GM18526 (cell line): ENCODE results near the gene SSC5D.

Source experiments
- POLR2A ChIP-seq: IDR thresholded peaks from 3 replicates; pipeline ENCODE4 v1.6.1; 2011; ENCODE audit not compliant: insufficient read length; ENCODE audit errors: extremely low read depth

The SSC5D gene

DNA sequence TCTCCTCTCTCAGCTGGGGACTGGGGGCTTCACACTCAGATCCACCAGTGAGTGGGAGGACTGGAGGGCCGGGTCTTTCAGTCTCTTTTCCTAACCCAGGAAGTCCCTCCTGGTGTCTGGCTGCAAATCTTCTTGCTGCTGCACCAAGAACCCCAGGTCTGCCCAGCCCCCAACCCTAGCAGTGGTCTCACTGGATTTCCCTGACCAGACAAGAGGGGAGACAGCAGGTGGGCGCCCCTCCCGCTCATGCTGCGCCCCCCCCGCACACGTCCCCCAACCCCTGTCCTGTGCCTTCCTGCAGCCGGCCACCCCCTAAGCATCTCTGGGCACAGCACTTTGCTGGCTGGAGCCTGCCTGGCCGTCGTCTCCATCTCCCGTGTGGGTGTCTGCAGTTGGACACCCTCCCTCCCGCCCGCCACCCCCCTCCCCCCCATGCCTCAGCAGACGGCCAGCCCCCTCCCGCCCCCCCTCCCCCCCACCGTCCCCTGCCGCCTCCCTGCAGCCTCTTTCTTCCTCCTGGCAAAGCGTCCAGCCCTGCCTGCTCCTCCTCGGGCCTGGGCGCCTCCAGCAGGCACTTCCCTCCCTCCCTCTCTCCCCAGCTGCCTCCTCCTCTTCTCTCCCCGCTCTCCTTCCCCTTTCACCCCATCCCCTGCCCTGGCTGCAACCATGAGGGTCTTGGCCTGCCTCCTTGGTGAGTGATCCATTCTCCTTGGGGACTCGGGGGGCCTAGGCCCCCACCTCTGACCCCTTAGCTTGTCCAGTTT, at the start of gene SSC5D:
TSS of gene SSC5D (plus strand) at position 513 of the 764 bp plus-strand sequence. CDS start at position 667, 154 bp downstream.
- no peak for TF ChIP-seq POLR2A

GRCh38 chr19:55439052-55439451, 49.2 kb upstream of the SSC5D start:
- no peak for TF ChIP-seq POLR2A

GRCh38 chr19:55440411-55441105, 47.7 kb upstream of the SSC5D start:
- TF ChIP-seq POLR2A, result no peak

GRCh38 chr19:55441319-55441691, 46.9 kb upstream of the SSC5D start:
- TF ChIP-seq POLR2A, result no peak

DNA sequence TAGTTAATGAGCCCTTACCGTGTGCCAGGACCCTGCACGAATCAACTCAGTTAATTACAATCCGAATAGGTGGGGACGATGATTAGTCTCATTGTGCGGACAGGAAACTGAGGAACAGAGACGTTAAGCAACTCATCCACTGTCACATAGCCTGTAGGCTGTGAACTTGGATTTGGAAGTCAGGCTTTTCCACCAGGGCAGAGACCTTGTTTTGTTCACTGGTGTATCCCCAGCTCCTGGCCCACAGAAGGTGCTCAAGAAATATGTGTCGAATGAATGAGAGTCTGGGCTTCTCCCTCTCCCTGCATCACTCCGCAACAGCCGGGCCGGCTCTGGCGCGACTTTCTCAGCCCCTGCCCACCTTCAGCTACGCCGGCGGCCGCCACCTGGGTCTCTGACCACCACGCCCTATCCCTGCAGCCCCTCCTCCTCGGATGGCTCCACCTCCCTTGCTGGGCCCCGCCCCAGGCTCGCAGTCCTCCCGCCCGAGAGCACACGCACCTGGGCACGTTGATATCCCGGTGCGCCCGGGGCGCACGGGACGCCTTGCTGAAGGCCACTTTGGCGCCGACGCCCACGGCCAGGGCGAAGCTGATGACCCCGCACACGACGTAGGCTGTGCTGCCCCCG, 46.4 kb upstream of the SSC5D start:
- TF ChIP-seq POLR2A, result no peak

DNA sequence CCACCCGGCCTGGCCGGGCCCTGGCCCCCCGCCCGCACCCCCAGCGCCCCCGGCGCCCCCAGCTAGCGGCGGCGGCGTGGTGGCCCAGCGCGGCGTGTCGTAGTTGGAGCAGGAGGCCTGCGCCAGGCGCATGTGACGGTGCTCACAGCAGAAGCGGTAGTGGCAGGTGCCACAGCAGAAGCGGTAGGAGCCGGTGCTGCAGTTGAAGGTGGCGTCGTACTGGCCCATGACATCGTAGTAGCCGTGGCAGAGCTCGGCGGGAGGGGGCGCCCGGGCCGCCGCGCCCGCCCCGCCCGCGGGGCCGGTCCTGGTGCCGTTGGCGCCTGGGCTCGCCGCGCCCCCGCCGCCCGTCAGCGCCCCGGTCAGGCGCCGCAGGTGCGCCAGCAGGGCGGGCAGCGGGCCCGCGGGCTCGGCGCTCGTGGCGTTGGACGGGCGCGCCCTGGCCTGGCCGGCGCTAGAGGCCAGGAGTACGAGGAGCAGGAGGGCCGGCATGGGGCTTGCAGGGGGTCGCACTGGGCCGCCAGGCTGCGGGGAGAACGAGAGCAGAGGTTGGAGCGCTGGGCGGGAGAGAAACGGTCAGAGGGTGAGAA, 45.8 kb upstream of the SSC5D start:
- TF ChIP-seq POLR2A, result no peak

- TF ChIP-seq POLR2A, result no peak
Observed at GRCh38 chr19:55443045-55443823, 45.0 kb upstream of the SSC5D start, which contains the start of gene SHISA7. Gene SHISA7, minus strand, starts transcription at chr19:55443300. Its CDS starts 437 bp downstream, at chr19:55442863.

GRCh38 chr19:55443824-55444480, 44.3 kb upstream of the SSC5D start:
- TF ChIP-seq POLR2A, result no peak

- no peak for TF ChIP-seq POLR2A
Observed at GRCh38 chr19:55444646-55445045, 43.6 kb upstream of the SSC5D start.

DNA sequence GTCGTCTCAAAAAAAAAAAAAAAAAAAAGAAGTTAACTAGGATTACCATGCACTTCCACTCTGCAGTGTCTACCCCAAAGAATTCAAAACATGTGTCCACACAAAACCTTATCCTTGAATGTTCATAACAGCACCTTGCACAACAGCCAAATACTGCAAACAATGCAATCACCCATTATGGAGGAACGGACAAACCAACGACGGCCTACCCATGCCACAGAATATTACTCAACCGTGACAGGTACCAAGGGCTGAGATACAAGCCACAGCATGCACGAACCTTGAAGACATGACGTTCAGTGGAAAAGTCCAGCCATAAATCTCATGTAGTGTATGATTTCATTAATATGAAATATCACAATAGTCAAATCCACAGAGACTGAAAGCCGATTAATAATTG, 42.2 kb upstream of the SSC5D start:
- TF ChIP-seq POLR2A, result no peak

DNA sequence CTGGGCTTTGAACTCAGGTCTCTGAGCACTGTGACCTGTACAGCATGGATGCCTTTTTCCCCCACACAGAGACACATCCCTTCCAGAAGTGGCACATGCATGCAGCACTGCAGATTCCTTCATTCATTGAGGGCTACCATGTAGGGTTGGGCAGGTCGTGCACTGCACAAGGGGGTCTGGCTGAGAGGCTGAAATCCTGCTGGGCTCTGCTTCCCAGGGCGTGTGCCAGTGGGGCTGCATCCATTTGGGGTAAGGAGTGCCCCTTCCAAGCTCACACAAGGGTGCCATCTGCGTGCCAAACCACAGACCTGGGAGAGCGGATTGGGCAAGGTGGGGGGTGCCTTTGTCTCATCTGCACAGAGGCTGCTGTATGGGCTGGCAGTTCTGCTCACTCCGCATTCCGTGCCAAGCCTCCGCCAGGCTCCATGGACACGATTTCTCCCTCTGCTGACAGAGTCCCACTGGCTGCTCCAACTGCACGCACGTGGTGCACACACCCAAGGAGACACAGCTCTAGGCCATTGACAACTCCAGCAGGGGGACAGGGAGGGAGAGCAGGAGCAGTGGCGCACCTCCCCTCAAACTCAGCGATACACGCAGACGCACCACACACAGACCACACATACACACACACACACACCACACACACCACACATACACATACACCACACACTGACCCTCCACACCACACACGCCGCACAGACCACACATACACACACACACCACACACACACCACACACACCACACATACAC, 40.6 kb upstream of the SSC5D start:
- no peak for TF ChIP-seq POLR2A

DNA sequence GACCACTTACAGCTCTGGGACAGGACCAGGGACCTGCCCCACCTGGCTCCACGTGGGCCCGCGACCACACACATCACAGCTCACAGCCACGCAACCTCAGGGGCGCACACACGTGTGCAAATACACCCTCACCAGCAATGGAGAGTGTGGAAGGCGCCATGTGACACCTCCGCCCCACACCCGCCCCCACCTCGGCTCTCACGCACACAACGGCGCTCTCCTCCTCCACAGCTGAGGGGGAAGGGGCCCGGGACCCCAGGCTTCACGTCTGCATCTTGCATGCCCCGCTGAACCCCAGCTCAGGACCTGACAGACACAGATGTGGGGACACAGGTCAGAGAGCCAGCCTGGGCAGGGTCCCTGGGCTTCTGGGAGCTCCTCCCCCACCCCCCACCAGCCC, 38.8 kb upstream of the SSC5D start:
- TF ChIP-seq POLR2A, result no peak

DNA sequence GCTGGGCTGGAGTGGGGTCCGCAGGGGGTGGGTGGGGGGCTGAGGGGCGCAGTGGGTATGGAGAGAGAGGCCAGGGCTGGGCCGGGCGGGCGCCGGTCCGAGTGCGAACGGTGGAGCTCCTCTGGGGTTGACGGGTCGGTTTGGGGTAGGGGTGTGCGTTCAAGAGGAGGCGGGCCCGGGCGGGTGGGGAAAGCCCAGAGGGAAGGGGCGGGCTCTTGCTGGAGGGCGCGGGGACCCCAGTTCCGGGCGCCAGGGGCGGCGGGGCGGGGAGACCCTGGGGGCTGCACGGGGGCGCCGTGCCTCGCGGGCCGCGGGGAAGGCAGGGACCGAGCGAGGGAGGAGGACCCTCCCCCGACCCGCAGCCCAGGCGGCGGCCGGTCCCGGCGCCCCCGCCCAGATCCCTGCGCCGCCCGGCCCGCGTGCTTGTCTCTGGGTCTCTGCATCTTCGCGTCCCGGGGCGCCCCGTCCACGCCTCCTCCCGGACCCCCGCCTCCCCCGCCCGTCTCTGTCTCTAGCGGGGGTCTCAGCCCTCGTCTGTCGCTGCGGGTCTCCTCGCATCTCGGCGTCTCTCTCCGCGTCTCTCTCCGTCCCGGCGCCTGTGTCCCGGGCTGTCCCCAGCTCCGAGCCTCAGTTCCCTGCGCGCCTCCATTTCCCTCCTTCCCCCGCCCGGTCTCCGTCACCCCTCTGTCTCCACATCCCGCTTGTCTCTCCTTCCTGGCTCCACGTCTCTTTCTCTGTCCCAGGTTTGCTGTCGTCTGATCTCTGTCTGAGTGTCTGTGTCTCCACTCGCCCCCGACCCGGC, 36.9 kb upstream of the SSC5D start:
- TF ChIP-seq POLR2A, result no peak
